Loucy (cell line): ENCODE measurements around the gene PRPS1.

Experiments
- EZH2phosphoT487 ChIP-seq: fragments of 200-600 bp; IDR thresholded peaks from 2 replicates; pipeline ENCODE4 v1.6.1; 2018; ENCODE audit warnings: antibody characterized with exemption, mild to moderate bottlenecking, moderate library complexity, borderline replicate concordance
- TF ChIP-seq, protein P1 (sequence below): fragments of 200-600 bp; sonication (generic); conservative IDR thresholded peaks from 2 replicates; pipeline ENCODE4 v1.5.1; 2014; ENCODE audit warnings: mild to moderate bottlenecking, antibody characterized with exemption, low read length

DNA sequence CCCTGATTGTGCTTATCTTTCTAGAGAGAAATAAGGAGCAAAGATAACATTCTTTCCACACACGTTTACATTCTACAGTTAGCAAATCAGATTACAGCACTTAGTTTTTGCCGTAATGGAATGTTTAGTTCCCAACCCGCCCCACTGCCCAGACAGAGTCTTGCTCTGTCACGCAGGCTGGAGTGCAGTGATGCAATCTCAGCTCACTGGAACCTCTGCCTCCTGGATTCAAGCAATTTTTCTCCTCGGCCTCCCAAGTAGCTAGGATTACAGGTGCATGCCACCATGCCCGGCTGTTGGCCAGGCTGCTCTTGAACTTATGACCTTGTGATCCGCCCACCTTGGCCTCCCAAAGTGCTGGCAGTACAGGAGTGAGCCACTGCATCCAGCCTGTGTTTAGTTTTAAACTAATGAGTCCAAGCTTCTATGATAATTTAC lies 8.4 kb upstream of the PRPS1 start:
- TF ChIP-seq, protein P1, sequence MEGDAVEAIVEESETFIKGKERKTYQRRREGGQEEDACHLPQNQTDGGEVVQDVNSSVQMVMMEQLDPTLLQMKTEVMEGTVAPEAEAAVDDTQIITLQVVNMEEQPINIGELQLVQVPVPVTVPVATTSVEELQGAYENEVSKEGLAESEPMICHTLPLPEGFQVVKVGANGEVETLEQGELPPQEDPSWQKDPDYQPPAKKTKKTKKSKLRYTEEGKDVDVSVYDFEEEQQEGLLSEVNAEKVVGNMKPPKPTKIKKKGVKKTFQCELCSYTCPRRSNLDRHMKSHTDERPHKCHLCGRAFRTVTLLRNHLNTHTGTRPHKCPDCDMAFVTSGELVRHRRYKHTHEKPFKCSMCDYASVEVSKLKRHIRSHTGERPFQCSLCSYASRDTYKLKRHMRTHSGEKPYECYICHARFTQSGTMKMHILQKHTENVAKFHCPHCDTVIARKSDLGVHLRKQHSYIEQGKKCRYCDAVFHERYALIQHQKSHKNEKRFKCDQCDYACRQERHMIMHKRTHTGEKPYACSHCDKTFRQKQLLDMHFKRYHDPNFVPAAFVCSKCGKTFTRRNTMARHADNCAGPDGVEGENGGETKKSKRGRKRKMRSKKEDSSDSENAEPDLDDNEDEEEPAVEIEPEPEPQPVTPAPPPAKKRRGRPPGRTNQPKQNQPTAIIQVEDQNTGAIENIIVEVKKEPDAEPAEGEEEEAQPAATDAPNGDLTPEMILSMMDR: no peak
- no peak for TF ChIP-seq EZH2phosphoT487
